Fibroblast of lung (primary cell): ENCODE data around the gene TMEM132C. TPM values are rescaled to one million over a fixed set of nuclear protein-coding genes. Genes with fewer than 3 reads are reported as not detected.

Experiments used
- DNase-seq, 2 donors: peaks; one replicate each; pipeline versions ENCODE4 v3.0.0 to v3.0.0-alpha.2; 2010; ENCODE audit warnings: low read depth in 2 of 2
- H2AFZ ChIP-seq: 2 replicates; pipeline ENCODE4 v1.5.1; 2012; ENCODE audit warnings: low read length, control low read depth, inconsistent platforms
- H3K27ac ChIP-seq: 2 replicates; pipeline ENCODE4 v1.5.1; 2011; ENCODE audit warnings: low read length, control low read depth; ENCODE audit not compliant: insufficient read depth
- H3K27me3 ChIP-seq: 2 replicates; pipeline ENCODE4 v1.5.1; 2011; ENCODE audit warnings: mild to moderate bottlenecking, low read length; ENCODE audit not compliant: control insufficient read depth, insufficient read depth
- H3K36me3 ChIP-seq: 2 replicates; pipeline ENCODE4 v1.5.1; 2011; ENCODE audit warnings: low read length; ENCODE audit not compliant: control insufficient read depth, insufficient read depth
- H3K4me1 ChIP-seq: 2 replicates; pipeline ENCODE4 v1.5.1; 2011; ENCODE audit warnings: low read length; ENCODE audit not compliant: control insufficient read depth, insufficient read depth; ENCODE audit errors: extremely low read depth
- H3K4me2 ChIP-seq: 2 replicates; pipeline ENCODE4 v1.5.1; 2011; ENCODE audit warnings: low read length, control low read depth; ENCODE audit not compliant: insufficient read depth; ENCODE audit errors: extremely low read depth
- H3K4me3 ChIP-seq, 4 experiments: fragments of 200-600 bp in 1 of 4; sonication (generic) in 1 of 4; replicated peaks in 1 of 4; 2 replicates each; pipeline ENCODE4 v1.5.1; 2011 to 2016; ENCODE audit warnings: low read length in 4 of 4, low read depth in 3 of 4, mild to moderate bottlenecking in 3 of 4, control low read depth in 2 of 4, inconsistent platforms in 1 of 4, mixed read lengths in 1 of 4; ENCODE audit not compliant: insufficient read depth in 1 of 4; ENCODE audit errors: control extremely low read depth in 1 of 4
- H3K79me2 ChIP-seq: 2 replicates; pipeline ENCODE4 v1.5.1; 2012; ENCODE audit warnings: mild to moderate bottlenecking, low read length, inconsistent platforms; ENCODE audit not compliant: control insufficient read depth, insufficient read depth
- H3K9ac ChIP-seq: 2 replicates; pipeline ENCODE4 v1.5.1; 2011; ENCODE audit warnings: mild to moderate bottlenecking, low read length, control low read depth; ENCODE audit not compliant: insufficient read depth
- H3K9me3 ChIP-seq: 2 replicates; pipeline ENCODE4 v1.5.1; 2012; ENCODE audit warnings: low read depth, low read length; ENCODE audit not compliant: control insufficient read depth, insufficient read depth
- H4K20me1 ChIP-seq: 2 replicates; pipeline ENCODE4 v1.5.1; 2011; ENCODE audit warnings: low read length; ENCODE audit not compliant: control insufficient read depth, insufficient read depth; ENCODE audit errors: extremely low read depth
- EZH2 ChIP-seq: IDR thresholded peaks from 2 replicates; pipeline ENCODE4 v1.5.1; 2012; ENCODE audit warnings: low read length, control low read depth, mild to moderate bottlenecking; ENCODE audit errors: missing control alignments
- polyA plus RNA-seq, 2 donors: library from polyadenylated mRNA; depleted of rRNA in 1 of 2; stranded (reverse) in 1 of 2; unstranded in 1 of 2; fragments of >200 nt; gene quantifications; 2 replicates each; pipeline ENCODE4 v1.2.1, GENCODE V29; 2011 to 2012; ENCODE audit warnings: missing spikeins in 1 of 2
- total RNA-seq: library from RNA; depleted of rRNA; stranded (reverse); fragments of >200 nt; gene quantifications from 2 replicates; pipeline ENCODE4 v1.2.1, GENCODE V29; 2014
- TF ChIP-seq, protein P1 (sequence below), 2 donors: IDR thresholded peaks in 1 of 2; conservative IDR thresholded peaks in 1 of 2; 1 replicate in 1 of 2; 2 replicates in 1 of 2; pipeline ENCODE4 v1.5.1; 2011 to 2012; ENCODE audit warnings: low read length in 2 of 2, control low read depth in 1 of 2, inconsistent platforms in 1 of 2, low read depth in 1 of 2, mild to moderate bottlenecking in 1 of 2

The TMEM132C gene
- total and polyA plus RNA-seq, 2 donors (not counting 1 experiment from before 2014, with no cell fraction given), result not detected

- Histone ChIP-seq H3K4me3 (no peak overlapping the region), H3K9ac (no peak overlapping the region), H3K27me3 (no peaks in the 10 kb centered on the region), H4K20me1 (no peaks in the 10 kb centered on the region), H3K79me2 (no peaks in the 10 kb centered on the region), H3K36me3 (no peaks in the 10 kb centered on the region), H3K9me3 (no peaks in the 10 kb centered on the region), H3K4me1 (no peaks in the 10 kb centered on the region), H2AFZ (no peak overlapping the region), H3K27ac (no peak overlapping the region), H3K4me2 (no peak overlapping the region)
- DNase-seq, result no peak
- TF ChIP-seq EZH2, result no peak
- TF ChIP-seq, protein P1, sequence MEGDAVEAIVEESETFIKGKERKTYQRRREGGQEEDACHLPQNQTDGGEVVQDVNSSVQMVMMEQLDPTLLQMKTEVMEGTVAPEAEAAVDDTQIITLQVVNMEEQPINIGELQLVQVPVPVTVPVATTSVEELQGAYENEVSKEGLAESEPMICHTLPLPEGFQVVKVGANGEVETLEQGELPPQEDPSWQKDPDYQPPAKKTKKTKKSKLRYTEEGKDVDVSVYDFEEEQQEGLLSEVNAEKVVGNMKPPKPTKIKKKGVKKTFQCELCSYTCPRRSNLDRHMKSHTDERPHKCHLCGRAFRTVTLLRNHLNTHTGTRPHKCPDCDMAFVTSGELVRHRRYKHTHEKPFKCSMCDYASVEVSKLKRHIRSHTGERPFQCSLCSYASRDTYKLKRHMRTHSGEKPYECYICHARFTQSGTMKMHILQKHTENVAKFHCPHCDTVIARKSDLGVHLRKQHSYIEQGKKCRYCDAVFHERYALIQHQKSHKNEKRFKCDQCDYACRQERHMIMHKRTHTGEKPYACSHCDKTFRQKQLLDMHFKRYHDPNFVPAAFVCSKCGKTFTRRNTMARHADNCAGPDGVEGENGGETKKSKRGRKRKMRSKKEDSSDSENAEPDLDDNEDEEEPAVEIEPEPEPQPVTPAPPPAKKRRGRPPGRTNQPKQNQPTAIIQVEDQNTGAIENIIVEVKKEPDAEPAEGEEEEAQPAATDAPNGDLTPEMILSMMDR (conservative IDR thresholded peaks at IDR 0.05 in 1 of 2, IDR thresholded peaks at IDR 0.05 in 1 of 2; ENCODE audit: low read depth in 1 of 2, low read length in 2 of 2), result no peak
Observed at GRCh38 chr12:128727461-128727860, 460.5 kb downstream of the TMEM132C start.

GRCh38 chr12:128727999-128728398 lies 461.0 kb downstream of the TMEM132C start:
- Histone ChIP-seq H3K79me2 (no peaks in the 10 kb centered on the region), H3K4me1 (no peaks in the 10 kb centered on the region), H3K4me3 (no peak overlapping the region), H3K9ac (no peak overlapping the region), H3K9me3 (no peaks in the 10 kb centered on the region), H3K27ac (no peak overlapping the region), H3K36me3 (no peaks in the 10 kb centered on the region), H3K27me3 (no peaks in the 10 kb centered on the region), H2AFZ (no peak overlapping the region), H3K4me2 (no peak overlapping the region), H4K20me1 (no peaks in the 10 kb centered on the region)
- no peak for TF ChIP-seq EZH2
- TF ChIP-seq, protein P1 (conservative IDR thresholded peaks at IDR 0.05 in 1 of 2, IDR thresholded peaks at IDR 0.05 in 1 of 2; ENCODE audit: low read depth in 1 of 2, low read length in 2 of 2), result no peak
- DNase-seq, result no peak

- no peak for TF ChIP-seq EZH2
- TF ChIP-seq, protein P1 (conservative IDR thresholded peaks at IDR 0.05 in 1 of 2, IDR thresholded peaks at IDR 0.05 in 1 of 2; ENCODE audit: low read depth in 1 of 2, low read length in 2 of 2), result no peak
- Histone ChIP-seq H2AFZ (no peak overlapping the region), H3K9ac (no peak overlapping the region), H3K9me3 (no peaks in the 10 kb centered on the region), H4K20me1 (no peaks in the 10 kb centered on the region), H3K4me3 (no peak overlapping the region), H3K4me2 (no peak overlapping the region), H3K4me1 (no peaks in the 10 kb centered on the region), H3K27me3 (no peaks in the 10 kb centered on the region), H3K36me3 (no peaks in the 10 kb centered on the region), H3K79me2 (no peaks in the 10 kb centered on the region), H3K27ac (no peak overlapping the region)
- no peak for DNase-seq
Observed at GRCh38 chr12:128729628-128730121, 462.7 kb downstream of the TMEM132C start.
